B cell (primary cell): ENCODE data around the gene NUP42.

Experiments used
- EZH2 ChIP-seq: IDR thresholded peaks from 2 replicates; pipeline ENCODE4 v1.6.1; 2012; ENCODE audit warnings: borderline replicate concordance, low read depth, mild to moderate bottlenecking, moderate library complexity, low read length; ENCODE audit not compliant: insufficient read depth, poor library complexity, severe bottlenecking
- TF ChIP-seq, protein P1 (sequence below): fragments of 200-600 bp; IDR thresholded peaks from one replicate; pipeline ENCODE4 v1.8.0; 2022; ENCODE audit warnings: antibody characterized with exemption, mild to moderate bottlenecking

DNA sequence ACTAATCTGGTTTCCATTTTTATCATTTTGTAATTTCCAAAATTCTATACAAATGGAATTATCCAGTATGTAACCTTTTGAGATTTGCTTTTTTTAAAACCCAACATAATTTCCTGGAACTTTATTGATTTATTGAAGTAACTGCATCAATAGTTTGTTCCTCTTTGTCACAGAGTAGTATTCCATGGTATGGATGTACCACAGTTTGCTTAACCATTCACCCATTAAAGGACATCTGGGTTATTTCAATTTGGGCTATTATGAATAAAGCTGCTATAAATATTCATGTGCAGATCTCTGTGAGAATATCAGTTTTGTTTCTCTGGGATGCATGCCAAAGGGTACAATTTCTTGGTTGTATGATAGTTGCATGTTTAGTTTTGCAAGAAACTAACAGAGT, 67.6 kb downstream of the NUP42 start:
- TF ChIP-seq, protein P1, sequence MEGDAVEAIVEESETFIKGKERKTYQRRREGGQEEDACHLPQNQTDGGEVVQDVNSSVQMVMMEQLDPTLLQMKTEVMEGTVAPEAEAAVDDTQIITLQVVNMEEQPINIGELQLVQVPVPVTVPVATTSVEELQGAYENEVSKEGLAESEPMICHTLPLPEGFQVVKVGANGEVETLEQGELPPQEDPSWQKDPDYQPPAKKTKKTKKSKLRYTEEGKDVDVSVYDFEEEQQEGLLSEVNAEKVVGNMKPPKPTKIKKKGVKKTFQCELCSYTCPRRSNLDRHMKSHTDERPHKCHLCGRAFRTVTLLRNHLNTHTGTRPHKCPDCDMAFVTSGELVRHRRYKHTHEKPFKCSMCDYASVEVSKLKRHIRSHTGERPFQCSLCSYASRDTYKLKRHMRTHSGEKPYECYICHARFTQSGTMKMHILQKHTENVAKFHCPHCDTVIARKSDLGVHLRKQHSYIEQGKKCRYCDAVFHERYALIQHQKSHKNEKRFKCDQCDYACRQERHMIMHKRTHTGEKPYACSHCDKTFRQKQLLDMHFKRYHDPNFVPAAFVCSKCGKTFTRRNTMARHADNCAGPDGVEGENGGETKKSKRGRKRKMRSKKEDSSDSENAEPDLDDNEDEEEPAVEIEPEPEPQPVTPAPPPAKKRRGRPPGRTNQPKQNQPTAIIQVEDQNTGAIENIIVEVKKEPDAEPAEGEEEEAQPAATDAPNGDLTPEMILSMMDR: no peak
- TF ChIP-seq EZH2: no peak
